Right lung (tissue), 5 donors: ENCODE data around the gene FRAS1. TPM values are rescaled to one million over a fixed set of nuclear protein-coding genes. Genes with fewer than 3 reads are reported as not detected.
"Not testable (repeated sequence)": the region's sequence is repeated elsewhere in the genome, so short reads cannot be mapped to it uniquely, and the experiment has no call there.

Experiments used
- DNase-seq, 2 donors: peaks; one replicate each; pipeline ENCODE4 v3.0.0-alpha.2; 2013
- polyA plus RNA-seq, 5 donors: library from polyadenylated mRNA; unstranded; fragments of 120-200 nt; gene quantifications; one replicate each; pipeline versions ENCODE4 v1.2.1 to v1.2.3, GENCODE V29; 2013; ENCODE audit warnings: inconsistent platforms in 1 of 5, low replicate concordance in 1 of 5; ENCODE audit not compliant: insufficient read length in 5 of 5, insufficient read depth in 1 of 5

FRAS1 gene
- polyA plus RNA-seq, 5 donors, result 23.5 to 45.6 (median 42.8) TPM

DNA sequence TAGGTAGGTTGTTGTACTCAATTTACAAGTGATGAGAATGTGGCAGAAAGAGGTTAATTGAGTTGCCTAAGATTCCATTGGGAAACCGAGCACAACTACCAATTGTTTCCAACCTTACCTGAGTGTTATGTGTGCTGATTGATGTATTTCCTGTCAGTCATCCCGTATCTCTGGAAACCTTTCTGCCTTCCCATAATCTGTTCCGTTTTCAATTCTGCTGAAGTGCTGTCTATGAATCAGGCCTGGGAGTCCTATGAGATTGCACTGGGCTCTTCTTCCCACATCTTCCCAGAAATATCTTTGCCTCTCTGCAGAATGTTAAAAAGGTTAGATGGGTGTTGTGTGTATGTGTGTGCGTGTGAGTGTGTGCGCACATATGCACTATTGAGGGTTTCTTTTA, 264.9 kb downstream of the FRAS1 start:
- no peak for DNase-seq

GRCh38 chr4:78323439-78323838, 266.3 kb downstream of the FRAS1 start:
- no peak for DNase-seq

DNA sequence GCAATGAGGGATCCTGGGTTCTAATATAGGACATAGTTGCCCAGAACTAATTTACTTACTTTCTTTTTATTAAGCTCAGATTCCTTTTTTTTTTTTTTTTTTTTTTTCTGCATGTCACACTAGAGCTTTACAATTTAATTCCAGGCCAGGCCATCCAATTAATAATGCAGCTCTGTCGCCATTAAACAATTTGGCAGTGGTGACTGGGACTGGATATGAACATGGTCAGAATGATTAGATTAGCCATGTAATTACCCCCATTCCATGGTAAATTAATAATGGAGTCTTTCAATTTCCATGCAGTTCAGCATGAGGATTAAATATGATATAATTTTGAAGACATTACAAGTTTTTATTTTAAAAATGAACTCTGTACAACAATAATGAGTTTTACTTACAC, 267.5 kb downstream of the FRAS1 start:
- DNase-seq, result no peak

DNA sequence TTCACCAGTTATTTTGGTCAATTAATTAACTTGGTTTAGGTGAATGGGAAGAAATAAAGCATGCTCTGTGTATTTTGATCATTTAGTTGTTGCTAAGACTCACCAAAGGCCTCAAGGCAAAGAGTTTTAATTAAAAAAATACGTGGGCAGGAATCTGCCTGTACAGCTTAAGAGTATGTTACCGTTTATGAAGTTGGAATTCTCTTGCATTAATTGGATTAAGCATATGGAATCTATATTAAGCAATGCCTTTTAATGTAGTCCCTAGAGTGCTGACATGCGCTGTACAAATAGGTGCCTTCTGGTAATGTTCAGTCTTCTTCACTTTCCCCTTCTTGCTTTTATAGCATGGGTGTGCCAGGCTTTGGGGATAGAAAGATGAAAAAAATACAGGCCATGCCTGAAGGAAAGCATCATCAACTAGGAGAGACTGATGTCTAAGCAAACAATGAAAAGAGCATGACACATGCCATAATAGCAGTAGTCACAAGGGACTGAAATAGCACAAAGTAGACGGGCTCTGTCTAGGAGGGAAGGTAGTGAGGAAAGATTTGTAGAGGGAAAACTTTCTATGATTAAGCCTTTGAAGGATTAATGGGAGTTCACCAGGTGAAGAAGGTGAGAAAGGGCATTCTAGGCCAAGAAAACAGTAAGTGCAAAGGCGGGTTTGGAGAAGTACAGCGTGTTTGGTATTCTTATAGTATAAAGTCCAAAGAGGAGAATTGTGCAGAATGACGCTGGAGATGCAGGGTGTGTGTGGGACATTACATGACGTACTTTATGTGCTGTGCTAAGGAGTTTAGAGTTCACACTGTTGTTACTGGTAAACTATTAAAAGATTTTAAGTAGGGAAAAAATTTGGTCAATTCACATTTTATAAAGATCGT, 268.4 kb downstream of the FRAS1 start:
- no peak for DNase-seq

DNA sequence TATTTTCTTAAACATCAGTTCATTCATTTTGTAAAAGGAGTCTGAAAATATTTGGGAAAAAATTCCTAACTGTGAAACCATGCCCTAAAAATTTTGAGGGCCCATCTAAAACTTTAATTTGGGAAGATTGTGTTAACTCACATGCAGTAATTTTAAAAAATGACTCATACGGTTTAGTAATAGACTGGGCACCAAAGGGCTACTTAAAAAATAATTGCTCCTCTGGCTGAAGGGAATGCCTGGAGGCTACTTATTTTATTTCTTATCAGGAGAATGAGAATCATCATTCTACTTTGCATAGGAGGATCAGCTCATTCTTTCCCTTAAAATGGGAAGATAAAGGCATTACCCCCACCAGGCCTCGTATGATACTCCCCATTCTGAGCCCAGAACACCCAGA, 271.5 kb downstream of the FRAS1 start:
- not testable (repeated sequence) for DNase-seq

DNA sequence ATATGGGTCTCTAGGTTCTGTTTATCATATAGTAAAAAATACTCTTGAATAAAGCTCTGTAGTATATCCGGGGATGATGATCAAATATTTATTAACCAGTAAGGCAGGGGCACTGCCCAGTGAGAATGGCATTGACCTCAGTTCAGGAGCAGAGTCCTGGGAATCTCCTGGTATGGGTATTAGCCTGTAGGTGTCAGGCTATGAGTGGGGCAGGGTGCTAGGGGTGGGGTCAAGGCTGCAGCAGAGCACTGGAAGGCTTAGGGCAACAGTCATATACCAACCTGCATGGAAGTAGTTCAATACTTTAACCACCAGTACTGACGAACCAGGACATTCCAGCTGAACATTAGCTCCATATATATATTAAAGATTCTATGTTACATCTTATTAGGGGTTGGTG, 274.1 kb downstream of the FRAS1 start:
- no peak for DNase-seq

DNA sequence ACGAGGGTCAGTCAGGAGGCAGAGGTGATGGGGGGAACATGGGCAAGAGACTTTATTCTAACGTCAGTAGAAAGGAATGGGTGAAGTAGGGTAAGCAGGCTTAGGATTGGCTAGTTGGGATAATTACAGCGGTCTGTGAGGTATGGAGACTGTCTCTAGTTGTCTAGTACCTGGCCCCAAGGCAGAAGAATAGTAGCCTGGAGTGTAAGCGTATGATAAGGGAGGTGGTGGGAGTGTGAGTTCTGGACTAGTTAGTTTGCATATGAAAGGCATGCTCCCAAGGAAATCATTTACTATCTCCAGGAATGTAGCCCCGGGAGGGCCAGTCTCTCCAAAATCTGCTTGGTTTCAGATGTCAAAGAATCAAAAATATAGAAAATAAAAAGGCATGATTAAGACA, 274.8 kb downstream of the FRAS1 start:
- no peak for DNase-seq

- no peak for DNase-seq
These were observed 275.9 kb downstream of the FRAS1 start for GRCh38 chr4:78332976-78333375.

- DNase-seq, result peak; percentile 36 to 43
These were observed 279.2 kb downstream of the FRAS1 start for GRCh38 chr4:78336093-78336943.

- no peak for DNase-seq
These were observed 280.3 kb downstream of the FRAS1 start for GRCh38 chr4:78337244-78338020.

- no peak for DNase-seq
These were observed 285.0 kb downstream of the FRAS1 start for GRCh38 chr4:78342125-78342524.

DNA sequence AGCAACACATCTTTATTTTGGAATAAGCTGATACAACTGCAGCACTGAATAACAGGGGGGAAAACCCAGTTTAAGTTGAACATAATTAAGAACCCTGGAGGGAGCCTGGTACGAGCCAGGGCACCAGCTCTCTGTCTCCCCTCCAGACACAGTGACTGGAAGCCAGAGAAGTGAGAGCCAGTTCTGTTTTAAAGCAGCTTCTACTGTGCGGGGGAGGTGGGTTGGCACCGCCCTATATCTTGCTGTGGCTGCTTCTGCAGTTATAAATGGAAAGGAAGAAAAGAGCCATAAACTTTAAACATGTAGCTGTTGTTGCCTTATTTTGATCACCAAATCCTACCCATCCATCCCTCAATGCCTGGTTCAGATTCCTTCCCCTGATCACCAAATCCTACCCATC, 286.6 kb downstream of the FRAS1 start:
- no peak for DNase-seq

DNA sequence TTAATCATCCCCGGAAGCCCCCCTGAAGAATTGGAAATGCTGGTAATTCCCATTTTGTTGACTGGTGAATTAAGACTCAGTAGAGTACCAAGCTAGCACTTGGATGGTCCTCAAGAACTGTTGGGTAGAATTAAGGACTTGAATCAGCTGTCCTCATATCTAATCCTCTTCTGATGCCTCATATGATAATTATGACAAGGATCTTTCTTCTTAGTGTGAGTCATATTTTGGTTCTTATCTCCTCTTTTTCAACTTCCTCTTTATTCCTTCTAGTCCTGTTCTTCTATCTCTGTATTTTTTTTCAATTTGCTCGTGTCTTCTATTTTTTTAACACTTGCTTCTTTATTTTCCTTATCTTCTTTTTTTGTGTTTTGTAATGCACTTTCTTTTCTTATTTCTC, 288.1 kb downstream of the FRAS1 start:
- no peak for DNase-seq

DNA sequence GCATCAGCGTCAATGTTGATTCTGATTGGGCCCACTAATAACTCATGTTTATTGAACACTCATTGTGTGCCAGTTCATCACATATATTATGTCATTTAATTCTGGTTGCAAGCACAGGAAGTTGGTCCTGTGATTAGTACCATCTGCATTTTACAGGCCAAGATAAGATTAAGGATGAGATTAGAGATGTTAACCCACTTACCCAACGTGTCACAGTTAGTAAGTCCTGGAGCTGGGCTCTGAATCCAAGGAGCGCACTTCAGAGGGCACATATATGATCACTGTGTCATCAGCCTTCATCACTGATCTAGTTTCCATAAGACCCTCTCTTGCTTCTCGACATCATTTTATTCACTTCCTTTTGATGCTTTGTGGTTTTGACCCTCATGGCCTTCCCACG, 289.1 kb downstream of the FRAS1 start:
- DNase-seq, result no peak

DNA sequence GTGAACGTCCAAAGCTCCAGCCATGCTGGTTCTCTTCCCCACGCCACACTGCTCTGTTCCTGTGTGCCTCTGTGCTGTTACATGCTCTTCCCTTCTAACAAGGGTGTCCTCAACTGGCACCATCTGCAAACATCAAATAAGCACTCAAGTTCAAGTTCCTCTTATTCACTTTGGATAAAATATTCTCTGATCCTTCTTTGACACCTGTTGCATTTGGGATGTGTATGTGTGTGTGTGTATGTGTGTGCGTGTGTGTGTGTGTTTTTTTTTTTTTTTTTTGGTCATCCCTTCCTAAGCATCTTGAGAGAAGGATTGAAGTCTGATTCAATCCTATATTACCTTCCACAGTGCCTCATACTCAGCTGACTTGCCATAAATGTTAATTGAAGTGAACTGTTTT, 290.4 kb downstream of the FRAS1 start:
- no peak for DNase-seq

DNA sequence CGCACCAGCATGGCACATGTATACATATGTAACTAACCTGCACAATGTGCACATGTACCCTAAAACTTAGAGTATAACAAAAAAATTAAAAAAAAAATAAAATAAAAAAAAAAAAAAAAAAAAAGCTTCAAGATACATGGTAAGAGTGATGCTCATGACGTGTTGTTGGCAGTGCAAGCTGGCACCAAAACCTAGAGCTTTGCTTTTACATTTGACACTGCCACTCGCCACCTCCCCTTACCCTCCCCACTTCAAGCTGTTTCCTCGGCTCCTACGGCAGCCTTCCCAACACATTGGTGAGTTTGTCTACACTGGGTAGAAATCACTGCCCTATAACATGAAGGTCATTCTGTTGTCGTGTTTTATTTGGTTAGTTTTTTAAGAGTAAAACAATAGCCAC, 296.8 kb downstream of the FRAS1 start:
- DNase-seq, result no peak

- DNase-seq, result no peak
These were observed 297.7 kb downstream of the FRAS1 start for GRCh38 chr4:78354782-78355181.

GRCh38 chr4:78355306-78355705, 298.2 kb downstream of the FRAS1 start:
- DNase-seq, result no peak

DNA sequence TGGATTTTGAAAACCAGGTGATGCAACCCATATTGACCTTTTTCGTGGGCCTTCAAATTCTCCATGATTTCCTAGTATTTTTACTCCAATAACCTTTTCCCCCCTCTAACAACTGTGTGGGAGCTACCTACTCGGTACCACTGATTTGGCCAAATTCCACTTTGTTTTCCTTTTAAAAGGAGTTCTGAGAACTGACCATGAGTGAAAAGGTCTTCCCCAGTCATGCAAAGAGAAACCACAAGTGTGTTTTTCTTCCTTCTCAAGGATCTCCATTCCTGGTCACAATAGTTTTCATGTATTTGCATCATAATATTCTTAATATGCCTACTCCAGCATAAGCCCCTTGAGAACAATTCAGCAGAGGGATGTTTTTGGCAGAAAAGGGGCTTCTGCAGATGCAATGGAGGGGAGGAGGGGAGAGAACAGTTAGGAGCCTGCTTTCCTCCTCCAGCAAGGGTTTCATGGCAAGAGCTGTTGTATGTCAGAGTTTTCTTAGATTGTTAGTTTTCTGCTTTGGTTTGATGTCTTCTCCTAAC, 299.2 kb downstream of the FRAS1 start:
- no peak for DNase-seq

- DNase-seq, result no peak
These were observed 300.0 kb downstream of the FRAS1 start for GRCh38 chr4:78357122-78357521.

DNA sequence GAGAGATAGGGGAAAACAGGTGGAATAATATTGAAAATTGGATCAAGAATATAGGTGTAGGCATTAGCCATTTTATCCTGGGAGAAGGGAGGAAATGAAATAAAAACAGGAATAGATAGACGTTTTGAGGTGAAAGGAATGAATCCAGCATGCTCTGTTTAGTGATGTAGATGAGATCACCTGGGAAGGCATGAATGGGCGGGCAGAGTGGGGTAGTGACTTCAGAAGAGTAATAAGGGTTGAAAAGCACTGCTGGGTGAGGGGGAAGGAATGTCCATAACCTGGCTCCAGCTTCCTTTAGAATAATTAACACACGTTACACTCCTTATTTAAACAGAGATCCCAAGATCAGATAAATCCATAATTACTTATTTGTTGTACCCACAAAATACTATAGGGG, 303.3 kb downstream of the FRAS1 start:
- no peak for DNase-seq

GRCh38 chr4:78361621-78362120, 304.5 kb downstream of the FRAS1 start:
- no peak for DNase-seq
